ENCODE data around the gene DDX17. TPM values are rescaled to one million over a fixed set of nuclear protein-coding genes. Genes with fewer than 3 reads are reported as not detected.

The DDX17 gene
- total and polyA plus RNA-seq, 9 of the 15 experiments (the other 6 are each of a cell fraction or from before 2014, with no cell fraction given), result 17.6 to 421 (median 189) TPM

DNA sequence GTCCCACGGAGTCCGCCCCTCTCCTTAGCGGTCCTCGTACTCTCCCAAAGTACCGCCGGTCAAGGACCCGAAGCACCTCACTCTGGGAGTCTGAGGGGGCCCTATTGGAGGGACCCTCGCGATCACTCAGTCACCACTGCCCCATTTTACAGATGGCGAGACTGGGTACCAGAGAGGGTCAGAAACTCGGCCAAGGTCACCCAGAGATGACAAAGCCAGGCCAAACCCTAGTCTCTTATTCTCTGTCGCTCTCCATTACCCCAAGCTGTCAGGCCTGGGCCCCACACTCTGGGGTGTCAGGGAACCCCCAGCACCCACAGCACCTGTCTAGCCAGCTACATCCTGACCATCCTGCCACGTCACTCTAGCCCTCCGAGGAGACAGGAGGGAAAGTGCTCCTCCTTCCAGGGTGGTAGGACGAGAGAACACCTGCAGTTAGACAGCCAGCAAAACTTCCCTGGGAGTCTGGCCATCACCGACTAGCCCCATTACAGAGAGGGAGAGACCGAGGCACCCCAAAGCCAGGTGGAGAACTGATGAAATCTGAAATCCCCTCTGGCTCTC lies 49.8 kb downstream of the DDX17 start (continued):
- TF ChIP-seq GATAD2B (IDR thresholded peaks at IDR 0.05; ENCODE audit: borderline replicate concordance), result no peak

DNA sequence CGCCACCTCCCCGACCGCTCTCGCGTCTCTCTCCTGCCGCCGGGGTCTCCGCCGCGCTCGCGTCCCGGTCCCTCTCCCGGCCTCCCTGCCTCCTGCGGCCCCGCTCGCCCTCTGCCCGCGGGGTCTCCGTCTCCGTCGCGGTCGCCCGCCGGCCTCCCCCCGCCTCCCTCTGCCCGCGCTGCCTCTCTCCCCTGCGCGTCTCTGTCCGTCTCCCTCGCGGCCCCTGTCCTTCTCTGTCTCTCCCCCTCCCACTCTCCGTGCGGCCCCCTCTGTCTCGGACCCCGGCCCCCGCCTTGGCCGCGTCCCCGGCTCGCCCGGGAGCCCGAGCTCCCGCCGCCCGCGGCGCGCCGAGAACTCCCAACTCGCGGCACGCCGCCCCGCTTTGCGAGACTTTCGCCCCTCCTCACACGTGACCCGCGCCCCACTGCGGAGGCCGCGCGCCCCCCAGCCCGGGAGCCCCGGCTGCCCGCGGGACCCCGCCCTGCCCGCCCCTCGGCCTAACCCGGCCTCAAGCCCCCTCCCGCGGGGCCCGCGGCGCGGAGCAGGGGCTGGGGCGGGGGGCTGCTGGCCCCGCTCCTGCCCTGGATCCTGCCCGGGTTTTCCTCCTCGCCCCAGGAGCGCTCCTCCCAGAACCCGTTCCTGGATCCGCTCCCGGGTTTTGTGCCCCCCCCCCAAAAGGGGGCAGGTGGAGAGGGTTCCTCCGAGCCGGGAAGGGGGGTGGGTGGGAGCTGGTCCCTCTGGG lies 50.4 kb downstream of the DDX17 start:
- Histone ChIP-seq H4K20me1 (replicated peaks; ENCODE audit: control insufficient read depth, insufficient read depth, low read length) (0 out of 2 replicates have a peak, but pooled peaks cover 3% of the 10 kb centered on the region), H2AFZ (ENCODE audit: low read depth, low read length) (peak overlapping the region; percentile 59), H3K27me3 (ENCODE audit: control insufficient read depth in 2 of 2, insufficient read depth in 2 of 2, low read length in 2 of 2) (no peaks in the 10 kb centered on the region; a peak in 1 of 5 replicates), H3K27ac (ENCODE audit: extremely low read depth, low read depth, low read length) (no peak overlapping the region), H3K9ac (ENCODE audit: insufficient read depth in 1 of 2, low read depth in 2 of 2, low read length in 2 of 2) (peak overlapping the region in 1 of 2 experiments; percentile 91; a peak in 2 of 4 replicates), H3K9me3 (replicated peaks; ENCODE audit: control insufficient read depth, insufficient read depth, low read depth, low read length) (no peaks in the 10 kb centered on the region), H3K36me3 (ENCODE audit: control insufficient read depth, insufficient read depth, low read length) (no peaks in the 10 kb centered on the region), H3K4me2 (ENCODE audit: insufficient read depth, low read length) (peak overlapping the region; percentile 41; the same call in 1 of the 2 replicates), H3K4me3 (peak overlapping the region; percentile 49), H3K79me2 (ENCODE audit: control insufficient read depth, insufficient read depth, low read length) (no peaks in the 10 kb centered on the region), H3K4me1 (replicated peaks in 1 of 2; ENCODE audit: control insufficient read depth in 2 of 2, insufficient read depth in 2 of 2, low read length in 2 of 2) (peaks cover 0 to 33% of the 10 kb centered on the region in 2 experiments; a peak in 3 of 5 replicates), H3K9me1 (ENCODE audit: control insufficient read depth, insufficient read depth, low read length) (no peaks in the 10 kb centered on the region)
- ATAC-seq (peak; percentile 39; the same call in 2 of the 3 replicates), FAIRE-seq (no peak), DNase-seq (ENCODE audit: extremely low read depth in 1 of 4, low spot score in 3 of 4) (peak; percentile 58 to 82 (median 80))
- in situ Hi-C loops (cut with MboI) (no loop called here), intact Hi-C loops (cut with micrococcal nuclease) (no loop called here)
- no TSS peak for BruUV-seq (replicated peaks)
- WGBS (ENCODE audit: insufficient coverage, low coverage, missing lambda C conversion rate), result 0% methylated on average over 2 of the region's 90 CpGs
- POLR2A ChIA-PET, result no interaction called here
- CTCF ChIA-PET (ENCODE audit: low intra/inter-chr PET ratio), result no interaction called here
- peak; percentile 58 for TF ChIP-seq RB1 (IDR thresholded peaks at IDR 0.05; ENCODE audit: low read depth)
- no peak for TF ChIP-seq SLC30A9 (CRISPR knock-in tag; IDR thresholded peaks at IDR 0.05)
- TF ChIP-seq MCM5 (IDR thresholded peaks at IDR 0.05; ENCODE audit: low read depth), result no peak
- peak; percentile 28 for TF ChIP-seq RBBP5 (IDR thresholded peaks at IDR 0.05; ENCODE audit: borderline replicate concordance, insufficient read depth, low read length, poor library complexity, severe bottlenecking)
- no peak for TF ChIP-seq PML (IDR thresholded peaks at IDR 0.05; ENCODE audit: low read length)
- TF ChIP-seq, protein P1, sequence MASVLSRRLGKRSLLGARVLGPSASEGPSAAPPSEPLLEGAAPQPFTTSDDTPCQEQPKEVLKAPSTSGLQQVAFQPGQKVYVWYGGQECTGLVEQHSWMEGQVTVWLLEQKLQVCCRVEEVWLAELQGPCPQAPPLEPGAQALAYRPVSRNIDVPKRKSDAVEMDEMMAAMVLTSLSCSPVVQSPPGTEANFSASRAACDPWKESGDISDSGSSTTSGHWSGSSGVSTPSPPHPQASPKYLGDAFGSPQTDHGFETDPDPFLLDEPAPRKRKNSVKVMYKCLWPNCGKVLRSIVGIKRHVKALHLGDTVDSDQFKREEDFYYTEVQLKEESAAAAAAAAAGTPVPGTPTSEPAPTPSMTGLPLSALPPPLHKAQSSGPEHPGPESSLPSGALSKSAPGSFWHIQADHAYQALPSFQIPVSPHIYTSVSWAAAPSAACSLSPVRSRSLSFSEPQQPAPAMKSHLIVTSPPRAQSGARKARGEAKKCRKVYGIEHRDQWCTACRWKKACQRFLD (CRISPR knock-in tag; IDR thresholded peaks at IDR 0.05), result no peak
- TF ChIP-seq ZBTB7A (IDR thresholded peaks at IDR 0.05; ENCODE audit: borderline replicate concordance, control insufficient read depth, low read depth, low read length), result peak; percentile 98
- 0 out of 2 replicates have a peak, but pooled peaks have one; percentile 13 for TF ChIP-seq MYC (IDR thresholded peaks at IDR 0.05; ENCODE audit: low read depth, low read length)
- TF ChIP-seq MYC (CRISPR knock-in tag; IDR thresholded peaks at IDR 0.05; ENCODE audit: borderline replicate concordance, low read depth), result no peak
- TF ChIP-seq POLR2G (IDR thresholded peaks at IDR 0.05; ENCODE audit: low read depth, low read length), result peak; percentile 71
- no peak for TF ChIP-seq KDM1A (IDR thresholded peaks at IDR 0.05)
- no peak for TF ChIP-seq EZH2 (IDR thresholded peaks at IDR 0.05; ENCODE audit: borderline replicate concordance, low read depth, low read length)
- TF ChIP-seq CXXC5 (CRISPR knock-in tag; IDR thresholded peaks at IDR 0.05), result 0 out of 2 replicates have a peak, but pooled peaks have one; percentile 34
- TF ChIP-seq ERF (CRISPR knock-in tag; IDR thresholded peaks at IDR 0.05), result no peak
- no peak for TF ChIP-seq GATA2 (CRISPR knock-in tag; IDR thresholded peaks at IDR 0.05)
- TF ChIP-seq NEUROD1 (IDR thresholded peaks at IDR 0.05; ENCODE audit: borderline replicate concordance, low read depth, low read length, partially characterized antibody), result peak; percentile 99
- TF ChIP-seq TBP (optimal IDR thresholded peaks at IDR 0.05; ENCODE audit: low read depth, low read length), result peak; percentile 22
- TF ChIP-seq RNF2 (IDR thresholded peaks at IDR 0.05), result no peak
- TF ChIP-seq XRCC5 (IDR thresholded peaks at IDR 0.05; ENCODE audit: low read depth, low read length), result peak; percentile 84; the same call in 1 of the 2 replicates
